Measurements from ENCODE around the gene RBP3. TPM values are rescaled to one million over a fixed set of nuclear protein-coding genes. Genes with fewer than 3 reads are reported as not detected.

RBP3 gene
- total and polyA plus RNA-seq, 8 donors = not detected

GRCh38 chr10:47331491-47331890 lies 16.7 kb upstream of the RBP3 start:
- Histone ChIP-seq H3K4me1 (peaks cover 0 to 6% (median 0%) of the 10 kb centered on the region in 4 donors), H3K27ac (no peak overlapping the region), H3K27me3 (peaks cover 0 to 11% (median 0%) of the 10 kb centered on the region in 3 donors), H3K4me3 (no peak overlapping the region), H3K9me3 (no peaks in the 10 kb centered on the region), H3K36me3 (no peaks in the 10 kb centered on the region)
- intact Hi-C loops (cut with DNase I; ENCODE audit: low total_unique reads) = no loop called here
- TF ChIP-seq, protein P1, sequence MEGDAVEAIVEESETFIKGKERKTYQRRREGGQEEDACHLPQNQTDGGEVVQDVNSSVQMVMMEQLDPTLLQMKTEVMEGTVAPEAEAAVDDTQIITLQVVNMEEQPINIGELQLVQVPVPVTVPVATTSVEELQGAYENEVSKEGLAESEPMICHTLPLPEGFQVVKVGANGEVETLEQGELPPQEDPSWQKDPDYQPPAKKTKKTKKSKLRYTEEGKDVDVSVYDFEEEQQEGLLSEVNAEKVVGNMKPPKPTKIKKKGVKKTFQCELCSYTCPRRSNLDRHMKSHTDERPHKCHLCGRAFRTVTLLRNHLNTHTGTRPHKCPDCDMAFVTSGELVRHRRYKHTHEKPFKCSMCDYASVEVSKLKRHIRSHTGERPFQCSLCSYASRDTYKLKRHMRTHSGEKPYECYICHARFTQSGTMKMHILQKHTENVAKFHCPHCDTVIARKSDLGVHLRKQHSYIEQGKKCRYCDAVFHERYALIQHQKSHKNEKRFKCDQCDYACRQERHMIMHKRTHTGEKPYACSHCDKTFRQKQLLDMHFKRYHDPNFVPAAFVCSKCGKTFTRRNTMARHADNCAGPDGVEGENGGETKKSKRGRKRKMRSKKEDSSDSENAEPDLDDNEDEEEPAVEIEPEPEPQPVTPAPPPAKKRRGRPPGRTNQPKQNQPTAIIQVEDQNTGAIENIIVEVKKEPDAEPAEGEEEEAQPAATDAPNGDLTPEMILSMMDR (IDR thresholded peaks at IDR 0.05) = no peak
- no peak for TF ChIP-seq POLR2A (IDR thresholded peaks at IDR 0.05)
- TF ChIP-seq POLR2AphosphoS5 (IDR thresholded peaks at IDR 0.05) = no peak
- TF ChIP-seq EP300 (IDR thresholded peaks at IDR 0.05) = no peak
- DNase-seq = peak in 1 of 2 donors; percentile 17
- WGBS, 5 donors = 96 to 100% (median 97%) methylated on average over 6 to 9 of the region's 9 CpGs

- Histone ChIP-seq H3K36me3 (no peaks in the 10 kb centered on the region), H3K4me1 (peaks cover 0 to 8% (median 0%) of the 10 kb centered on the region in 4 donors), H3K27me3 (peaks cover 0 to 11% (median 0%) of the 10 kb centered on the region in 3 donors), H3K27ac (no peak overlapping the region), H3K9me3 (no peaks in the 10 kb centered on the region), H3K4me3 (no peak overlapping the region)
- TF ChIP-seq EP300 (IDR thresholded peaks at IDR 0.05) (no peak), POLR2A (IDR thresholded peaks at IDR 0.05) (no peak), POLR2AphosphoS5 (IDR thresholded peaks at IDR 0.05) (no peak)
- TF ChIP-seq, protein P1 (IDR thresholded peaks at IDR 0.05) = no peak
- peak in 1 of 2 donors; percentile 15 for DNase-seq
- 75 to 80% (median 77%) methylated on average over 7 of the region's 7 CpGs for WGBS, 5 donors
- intact Hi-C loops (cut with DNase I; ENCODE audit: low total_unique reads) = no loop called here
Observed at GRCh38 chr10:47331954-47332353, 16.2 kb upstream of the RBP3 start.

GRCh38 chr10:47332371-47332770 lies 15.8 kb upstream of the RBP3 start:
- WGBS, 5 donors = 75 to 85% (median 79%) methylated on average over 3 of the region's 3 CpGs
- H3K36me3 ChIP-seq = no peaks in the 10 kb centered on the region
- intact Hi-C loops (cut with DNase I; ENCODE audit: low total_unique reads) = no loop called here
- peaks cover 0 to 8% (median 0%) of the 10 kb centered on the region in 4 donors for H3K4me1 ChIP-seq
- H3K9me3 ChIP-seq = no peaks in the 10 kb centered on the region
- TF ChIP-seq POLR2A (IDR thresholded peaks at IDR 0.05) = no peak
- H3K27ac ChIP-seq = no peak overlapping the region
- peaks cover 0 to 11% (median 0%) of the 10 kb centered on the region in 3 donors for H3K27me3 ChIP-seq
- DNase-seq = peak in 1 of 2 donors; percentile 11
- no peak overlapping the region for H3K4me3 ChIP-seq

DNA sequence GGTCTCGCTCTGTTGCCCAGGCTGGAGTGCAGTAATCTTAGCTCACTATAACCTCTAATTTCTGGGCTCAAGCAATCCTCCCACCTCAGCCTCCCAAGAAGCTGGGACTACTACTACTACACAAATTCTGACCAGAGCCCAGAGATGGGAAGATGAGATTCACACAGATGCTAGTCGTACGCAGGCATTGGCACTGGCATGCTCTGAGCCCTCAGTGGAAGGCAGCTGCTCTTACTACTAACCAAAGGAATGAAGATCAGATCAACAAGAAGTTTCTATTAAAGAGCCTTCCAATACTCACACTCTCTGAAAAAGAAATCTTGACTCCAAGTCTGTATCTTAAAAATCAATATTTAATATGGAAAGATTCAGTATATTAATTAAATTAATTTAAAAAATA lies 15.2 kb upstream of the RBP3 start:
- 74 to 96% (median 82%) methylated on average over 3 of the region's 3 CpGs for WGBS, 5 donors

DNA sequence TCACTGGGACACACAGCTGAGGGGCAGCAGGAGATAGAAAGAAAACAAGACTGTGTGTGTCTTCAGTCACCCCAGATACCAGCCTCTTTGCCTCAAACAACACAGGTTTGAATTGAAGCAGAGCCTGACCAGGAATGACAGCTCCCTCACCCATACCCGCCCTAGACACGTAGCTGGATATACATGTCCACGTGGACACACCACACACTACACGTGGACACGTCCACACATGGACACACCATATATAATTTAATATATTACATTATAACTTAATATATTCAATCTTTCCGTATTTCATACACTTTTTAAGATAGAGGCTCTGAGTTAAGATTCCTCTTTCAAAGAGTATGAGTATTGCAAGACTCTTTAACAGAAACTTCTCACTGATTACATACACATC lies 14.6 kb upstream of the RBP3 start:
- Histone ChIP-seq H3K4me3 (no peak overlapping the region), H3K9me3 (no peaks in the 10 kb centered on the region), H3K27me3 (peaks cover 0 to 11% (median 0%) of the 10 kb centered on the region in 3 donors), H3K4me1 (peaks cover 0 to 8% (median 0%) of the 10 kb centered on the region in 4 donors), H3K27ac (no peak overlapping the region), H3K36me3 (no peaks in the 10 kb centered on the region)
- TF ChIP-seq POLR2A (IDR thresholded peaks at IDR 0.05) = no peak
- TF ChIP-seq, protein P1 (IDR thresholded peaks at IDR 0.05) = no peak
- no peak for TF ChIP-seq EP300 (IDR thresholded peaks at IDR 0.05)
- TF ChIP-seq POLR2AphosphoS5 (IDR thresholded peaks at IDR 0.05) = no peak
- DNase-seq = peak in 1 of 2 donors; percentile 1
- WGBS, 5 donors = 81 to 88% (median 87%) methylated on average over 6 of the region's 6 CpGs
- intact Hi-C loops (cut with DNase I; ENCODE audit: low total_unique reads) = no loop called here

More for the DNA sequence above, 15.2 kb upstream of the RBP3 start:
- no peak for DNase-seq
- intact Hi-C loops (cut with DNase I; ENCODE audit: low total_unique reads) = no loop called here
- H3K27me3 ChIP-seq = peaks cover 0 to 11% (median 0%) of the 10 kb centered on the region in 3 donors
- no peaks in the 10 kb centered on the region for H3K9me3 ChIP-seq
- no peaks in the 10 kb centered on the region for H3K36me3 ChIP-seq
- no peak overlapping the region for H3K4me3 ChIP-seq
- TF ChIP-seq POLR2A (IDR thresholded peaks at IDR 0.05) = no peak
- TF ChIP-seq, protein P1 (IDR thresholded peaks at IDR 0.05) = no peak
- no peak for TF ChIP-seq EP300 (IDR thresholded peaks at IDR 0.05)
- TF ChIP-seq POLR2AphosphoS5 (IDR thresholded peaks at IDR 0.05) = no peak
- no peak overlapping the region for H3K27ac ChIP-seq
- H3K4me1 ChIP-seq = peaks cover 0 to 8% (median 0%) of the 10 kb centered on the region in 4 donors

All from stomach (tissue), 9 donors.